GM19372 (cell line): Measurements from ENCODE around the gene AKR1A1.

ENCODE experiments used
- ATAC-seq: cut with Tn5 transposase; IDR thresholded peaks from one replicate; pipeline ENCODE4 v1.9.1; 2021; ENCODE audit warnings: mild to moderate bottlenecking, low read depth, moderate library complexity; ENCODE audit not compliant: unreplicated experiment

AKR1A1 gene

GRCh38 chr1:45610589-45611226 lies 60.1 kb downstream of the AKR1A1 start:
- ATAC-seq = no peak

GRCh38 chr1:45612941-45613579 lies 62.4 kb downstream of the AKR1A1 start:
- ATAC-seq = no peak

- no peak for ATAC-seq
These were observed 65.3 kb downstream of the AKR1A1 start for GRCh38 chr1:45615885-45616284.

DNA sequence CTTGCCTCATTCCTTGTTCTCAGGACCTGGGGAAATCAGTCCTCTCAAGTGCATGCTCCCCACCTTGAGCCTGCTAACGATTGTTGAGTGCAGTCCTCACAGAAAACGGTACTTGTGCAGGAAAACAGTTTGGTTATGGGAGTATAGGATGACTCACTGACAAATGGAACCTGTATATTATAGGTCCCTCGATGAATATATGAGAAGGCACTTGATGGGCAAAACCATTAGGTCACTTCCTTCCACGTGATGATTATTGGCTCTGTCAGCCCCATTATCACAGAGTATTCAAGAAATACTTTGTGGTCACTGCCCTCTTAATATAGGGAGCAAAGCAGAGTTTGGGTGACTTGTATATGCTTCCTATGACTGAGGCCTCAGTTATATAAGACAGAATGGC lies 67.0 kb downstream of the AKR1A1 start:
- ATAC-seq = no peak

DNA sequence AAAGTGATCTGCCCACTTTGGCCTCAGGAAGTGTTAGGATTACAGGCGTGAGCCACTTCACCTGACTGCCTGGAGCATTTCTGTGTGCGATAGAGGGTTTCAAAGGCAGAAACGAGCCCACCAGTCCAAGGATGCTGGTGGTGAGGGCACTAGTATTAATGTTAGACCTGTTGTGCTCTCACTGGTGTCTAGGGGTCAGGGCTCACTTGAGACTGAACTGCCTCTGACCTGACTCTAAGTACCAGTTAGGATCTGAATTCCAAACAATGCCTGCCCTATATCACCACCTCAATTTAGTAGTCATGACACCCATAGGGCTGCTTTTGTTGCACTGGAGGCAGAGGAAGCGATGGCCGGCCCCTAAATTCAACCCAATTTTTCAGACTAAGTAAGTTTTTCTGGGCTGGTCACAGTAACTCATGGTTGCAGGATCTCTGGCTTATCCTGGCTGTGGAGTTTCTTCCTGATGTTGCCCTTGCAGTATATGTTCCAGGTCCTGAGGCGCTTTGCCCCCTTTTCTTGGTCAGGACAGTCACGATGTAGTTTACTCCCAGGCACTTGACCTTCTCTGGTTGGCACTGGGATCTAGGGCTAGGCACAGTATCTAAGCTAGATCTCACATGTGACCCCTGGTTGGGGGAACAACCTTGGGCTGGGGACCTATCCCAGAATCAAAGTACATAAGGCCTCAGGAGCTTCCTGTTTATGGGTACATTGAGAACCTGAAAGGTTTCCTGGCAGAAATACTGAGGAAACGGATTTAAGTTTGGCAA lies 68.7 kb downstream of the AKR1A1 start:
- no peak for ATAC-seq
